Activated CD4-positive, alpha-beta T cell treated with anti-CD3 and anti-CD28 coated beads, Interleukin-2, amount 10 ng/mL, durations not matched to agents 24 days and 14 days (primary cell): ENCODE results near the gene CRMP1. TPM values are rescaled to one million over a fixed set of nuclear protein-coding genes. Genes with fewer than 3 reads are reported as not detected.

ENCODE experiments used
- DNase-seq: peaks from one replicate; pipeline ENCODE4 v3.0.0; 2022
- H3K27ac Mint-ChIP-seq: one replicate; pipeline ENCODE4 v1.8.0; 2022; ENCODE audit warnings: mild to moderate bottlenecking, mixed read lengths
- H3K27me3 Mint-ChIP-seq: one replicate; pipeline ENCODE4 v1.8.0; 2022; ENCODE audit warnings: mixed read lengths
- H3K36me3 Mint-ChIP-seq: one replicate; pipeline ENCODE4 v1.8.0; 2022; ENCODE audit warnings: low read depth, mild to moderate bottlenecking, mixed read lengths
- H3K4me1 Mint-ChIP-seq: one replicate; pipeline ENCODE4 v1.8.0; 2021; ENCODE audit warnings: mixed read lengths
- H3K4me3 Mint-ChIP-seq: one replicate; pipeline ENCODE4 v1.8.0; 2022; ENCODE audit warnings: mild to moderate bottlenecking, moderate library complexity, mixed read lengths
- H3K9me3 Mint-ChIP-seq: one replicate; pipeline ENCODE4 v1.8.0; 2021; ENCODE audit warnings: mixed read lengths
- intact Hi-C: fragments of 100-400 bp; cut with micrococcal nuclease; formaldehyde crosslinking; loops from one replicate; pipeline ENCODE4 v1.15.1; 2023
- total RNA-seq: library from RNA; stranded (reverse); gene quantifications from 2 replicates; pipeline ENCODE4 v1.2.3, GENCODE V29; 2022

CRMP1 gene
- total RNA-seq, 1 donor from 2014 or later = not detected

GRCh38 chr4:5925419-5926200 is 32.7 kb upstream of the CRMP1 start:
- no peak overlapping the region for H3K27ac Mint-ChIP-seq
- intact Hi-C loops = no loop called here
- DNase-seq = no peak
- H3K36me3 Mint-ChIP-seq = no peaks in the 10 kb centered on the region
- no peaks in the 10 kb centered on the region for H3K9me3 Mint-ChIP-seq
- no peak overlapping the region for H3K4me3 Mint-ChIP-seq
- no peaks in the 10 kb centered on the region for H3K4me1 Mint-ChIP-seq
- H3K27me3 Mint-ChIP-seq = no peaks in the 10 kb centered on the region

DNA sequence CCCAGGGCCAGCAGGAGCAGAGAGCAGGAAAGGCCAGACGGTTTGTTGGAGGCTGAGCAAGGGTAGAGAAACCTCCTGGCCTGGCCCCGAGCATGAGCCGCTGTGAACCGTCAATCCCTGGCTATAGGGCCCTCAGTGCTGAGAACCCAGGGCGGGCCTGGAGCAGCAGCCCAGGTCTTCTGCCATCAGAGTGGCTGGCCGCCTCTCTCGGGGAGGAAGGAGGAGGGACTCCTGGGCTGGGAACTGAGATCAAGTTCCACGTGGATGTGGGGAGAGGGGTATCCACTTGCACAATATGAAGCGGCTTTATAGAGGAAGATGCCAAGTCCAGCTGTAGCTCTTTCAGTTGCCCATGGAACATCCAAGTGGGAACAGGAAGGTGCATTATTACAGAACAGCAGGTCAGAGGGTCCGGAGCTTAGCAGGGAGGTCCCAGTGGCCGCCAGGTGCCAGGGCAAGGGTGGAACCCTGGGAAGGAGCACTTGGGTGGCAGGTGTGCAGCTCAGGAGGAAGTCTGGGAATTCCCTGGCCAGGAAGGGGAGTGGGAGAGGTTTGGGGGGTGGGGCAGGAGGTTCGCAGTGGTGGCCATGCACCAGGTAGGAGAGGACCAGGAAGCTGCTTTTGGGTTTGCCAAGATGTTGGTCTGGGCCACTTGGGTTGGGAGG is 31.7 kb upstream of the CRMP1 start:
- Mint-ChIP-seq H3K27me3 (no peaks in the 10 kb centered on the region), H3K4me1 (no peaks in the 10 kb centered on the region), H3K4me3 (no peak overlapping the region), H3K36me3 (no peaks in the 10 kb centered on the region), H3K27ac (no peak overlapping the region), H3K9me3 (no peaks in the 10 kb centered on the region)
- intact Hi-C loops = no loop called here
- no peak for DNase-seq

GRCh38 chr4:5923376-5923775 is 30.5 kb upstream of the CRMP1 start:
- Mint-ChIP-seq H3K9me3 (no peaks in the 10 kb centered on the region), H3K4me1 (no peaks in the 10 kb centered on the region), H3K4me3 (no peak overlapping the region), H3K36me3 (no peaks in the 10 kb centered on the region), H3K27ac (no peak overlapping the region), H3K27me3 (no peaks in the 10 kb centered on the region)
- no peak for DNase-seq
- intact Hi-C loops = no loop called here

DNA sequence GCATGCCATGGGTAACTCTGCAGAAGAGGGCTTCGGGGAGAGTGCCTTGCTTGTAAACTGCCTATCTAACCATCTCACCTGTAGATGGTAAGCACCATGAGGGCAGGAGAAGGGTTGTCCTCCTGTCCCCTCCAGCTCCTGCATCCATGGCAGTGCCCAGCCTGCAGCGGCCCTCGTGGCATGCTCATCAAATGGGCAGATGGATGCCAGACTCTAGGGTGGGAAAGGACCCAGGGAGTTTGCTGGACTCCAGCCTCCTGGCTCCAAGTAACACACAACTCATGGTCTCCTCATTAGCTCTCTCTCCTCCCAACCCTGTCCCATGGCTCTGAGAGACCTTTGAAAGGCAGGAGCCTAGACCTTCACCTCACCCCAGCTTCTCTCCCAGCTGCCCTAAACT is 29.7 kb upstream of the CRMP1 start:
- Mint-ChIP-seq H3K9me3 (no peaks in the 10 kb centered on the region), H3K27me3 (no peaks in the 10 kb centered on the region), H3K36me3 (no peaks in the 10 kb centered on the region), H3K4me3 (no peak overlapping the region), H3K4me1 (no peaks in the 10 kb centered on the region), H3K27ac (no peak overlapping the region)
- intact Hi-C loops = no loop called here
- no peak for DNase-seq

- Mint-ChIP-seq H3K27ac (no peak overlapping the region), H3K27me3 (no peaks in the 10 kb centered on the region), H3K4me3 (no peak overlapping the region), H3K4me1 (no peaks in the 10 kb centered on the region), H3K9me3 (no peaks in the 10 kb centered on the region), H3K36me3 (no peaks in the 10 kb centered on the region)
- intact Hi-C loops = no loop called here
- no peak for DNase-seq
Observed at GRCh38 chr4:5921981-5922380, 29.1 kb upstream of the CRMP1 start.

DNA sequence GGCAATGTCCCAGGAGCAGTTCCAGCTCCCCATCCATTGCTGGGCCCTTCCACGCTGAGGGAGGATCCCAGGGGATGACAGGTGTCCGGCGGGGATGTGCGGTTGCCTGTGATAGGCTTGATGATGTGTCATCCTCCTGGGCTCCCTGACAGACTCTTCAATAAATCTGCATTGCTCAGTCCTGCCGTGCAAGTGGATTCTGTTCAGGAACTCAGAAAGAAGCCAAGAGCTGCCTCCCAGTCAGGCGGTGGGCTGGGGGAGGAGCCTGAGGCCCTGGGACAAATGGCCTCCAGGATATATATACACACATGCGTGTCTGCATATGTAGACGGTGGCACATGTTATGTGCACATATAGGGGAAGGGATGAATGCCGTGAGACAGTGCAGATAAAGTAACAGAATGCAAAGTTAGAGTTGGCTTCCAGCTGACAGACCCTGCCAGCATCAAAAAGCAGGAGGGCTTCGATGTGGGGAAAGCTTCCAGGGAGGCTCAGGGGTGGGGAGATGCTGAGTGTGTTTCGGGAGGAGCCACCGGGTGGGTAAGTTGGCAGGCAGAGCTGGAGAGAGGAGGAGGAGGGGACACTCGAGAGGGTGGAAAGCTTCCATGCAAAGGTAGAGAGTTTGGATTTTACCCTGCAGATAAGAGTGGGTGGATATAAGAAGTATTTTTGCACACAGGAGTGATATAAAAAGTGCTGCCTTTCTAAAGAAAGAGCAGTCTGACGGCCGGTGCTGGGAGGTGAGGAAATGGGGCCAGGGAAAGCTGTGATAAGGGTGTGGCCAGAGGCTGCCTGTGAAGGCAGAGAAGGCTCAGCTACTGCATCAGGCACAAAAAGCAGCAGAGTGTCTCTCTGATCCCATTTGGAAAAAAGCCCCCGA is 28.5 kb upstream of the CRMP1 start:
- H3K4me3 Mint-ChIP-seq = no peak overlapping the region
- no peaks in the 10 kb centered on the region for H3K4me1 Mint-ChIP-seq
- intact Hi-C loops = no loop called here
- no peak for DNase-seq
- H3K27ac Mint-ChIP-seq = no peak overlapping the region
- H3K9me3 Mint-ChIP-seq = no peaks in the 10 kb centered on the region
- H3K27me3 Mint-ChIP-seq = no peaks in the 10 kb centered on the region
- H3K36me3 Mint-ChIP-seq = no peaks in the 10 kb centered on the region

- Mint-ChIP-seq H3K27me3 (no peaks in the 10 kb centered on the region), H3K36me3 (no peaks in the 10 kb centered on the region), H3K4me1 (no peaks in the 10 kb centered on the region), H3K27ac (no peak overlapping the region), H3K4me3 (no peak overlapping the region), H3K9me3 (no peaks in the 10 kb centered on the region)
- DNase-seq = no peak
- intact Hi-C loops = no loop called here
Observed at GRCh38 chr4:5919571-5919970, 26.7 kb upstream of the CRMP1 start.

DNA sequence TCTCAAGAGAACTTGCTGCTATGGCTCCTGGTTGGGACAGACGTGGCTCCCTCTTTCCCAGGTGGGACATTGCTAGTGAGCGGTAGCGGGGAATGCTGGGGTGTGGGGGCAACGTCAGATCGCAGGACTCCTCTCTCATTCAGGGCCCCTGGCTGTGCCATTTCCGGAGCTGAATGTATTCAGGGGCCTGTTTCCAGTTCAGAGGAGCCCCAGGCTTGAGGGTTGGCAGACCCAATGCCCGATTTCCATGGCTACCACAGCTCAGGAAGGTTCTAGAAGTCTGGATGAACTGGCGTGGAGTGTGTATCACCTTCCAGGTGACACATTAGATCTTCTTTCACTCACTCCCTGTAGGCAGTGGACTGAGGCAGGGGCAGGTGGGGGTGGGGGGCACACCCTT is 26.2 kb upstream of the CRMP1 start:
- no peak overlapping the region for H3K27ac Mint-ChIP-seq
- no peak overlapping the region for H3K4me3 Mint-ChIP-seq
- no peaks in the 10 kb centered on the region for H3K4me1 Mint-ChIP-seq
- H3K27me3 Mint-ChIP-seq = no peaks in the 10 kb centered on the region
- intact Hi-C loops = no loop called here
- no peaks in the 10 kb centered on the region for H3K36me3 Mint-ChIP-seq
- no peak for DNase-seq
- H3K9me3 Mint-ChIP-seq = no peaks in the 10 kb centered on the region

GRCh38 chr4:5918331-5918985 is 25.6 kb upstream of the CRMP1 start:
- Mint-ChIP-seq H3K4me1 (no peaks in the 10 kb centered on the region), H3K27ac (no peak overlapping the region), H3K36me3 (no peaks in the 10 kb centered on the region), H3K27me3 (no peaks in the 10 kb centered on the region), H3K9me3 (no peaks in the 10 kb centered on the region), H3K4me3 (no peak overlapping the region)
- intact Hi-C loops = no loop called here
- DNase-seq = no peak

GRCh38 chr4:5917672-5918071 is 24.8 kb upstream of the CRMP1 start:
- H3K36me3 Mint-ChIP-seq = no peaks in the 10 kb centered on the region
- H3K27ac Mint-ChIP-seq = no peak overlapping the region
- H3K27me3 Mint-ChIP-seq = no peaks in the 10 kb centered on the region
- DNase-seq = no peak
- H3K4me1 Mint-ChIP-seq = no peaks in the 10 kb centered on the region
- no peak overlapping the region for H3K4me3 Mint-ChIP-seq
- intact Hi-C loops = no loop called here
- no peaks in the 10 kb centered on the region for H3K9me3 Mint-ChIP-seq

- no peaks in the 10 kb centered on the region for H3K9me3 Mint-ChIP-seq
- no peaks in the 10 kb centered on the region for H3K4me1 Mint-ChIP-seq
- no peaks in the 10 kb centered on the region for H3K27me3 Mint-ChIP-seq
- H3K27ac Mint-ChIP-seq = no peak overlapping the region
- intact Hi-C loops = no loop called here
- no peak overlapping the region for H3K4me3 Mint-ChIP-seq
- DNase-seq = no peak
- no peaks in the 10 kb centered on the region for H3K36me3 Mint-ChIP-seq
Observed at GRCh38 chr4:5916229-5916628, 23.3 kb upstream of the CRMP1 start.

DNA sequence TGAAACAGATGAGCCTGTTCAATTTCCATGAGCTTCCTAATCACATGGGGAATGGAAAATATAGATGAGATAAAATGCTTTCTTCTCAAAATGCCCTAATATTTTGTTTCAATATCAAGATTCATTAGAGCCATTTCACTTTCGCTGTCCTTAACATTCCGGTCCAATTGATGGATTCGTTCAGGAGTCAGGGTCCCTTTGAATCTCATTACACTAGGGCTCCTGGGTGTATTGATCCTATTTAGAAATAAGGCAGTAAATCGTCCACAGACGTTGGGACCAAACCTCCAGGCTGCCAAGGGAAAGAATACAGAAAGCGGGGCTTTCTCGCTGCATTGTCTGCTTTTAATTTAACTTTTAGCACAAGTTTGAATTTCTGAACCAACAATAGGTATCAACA is 20.6 kb upstream of the CRMP1 start:
- Mint-ChIP-seq H3K27ac (no peak overlapping the region), H3K27me3 (no peaks in the 10 kb centered on the region), H3K4me1 (no peaks in the 10 kb centered on the region), H3K36me3 (no peaks in the 10 kb centered on the region), H3K9me3 (no peaks in the 10 kb centered on the region), H3K4me3 (no peak overlapping the region)
- DNase-seq = no peak
- intact Hi-C loops = no loop called here

DNA sequence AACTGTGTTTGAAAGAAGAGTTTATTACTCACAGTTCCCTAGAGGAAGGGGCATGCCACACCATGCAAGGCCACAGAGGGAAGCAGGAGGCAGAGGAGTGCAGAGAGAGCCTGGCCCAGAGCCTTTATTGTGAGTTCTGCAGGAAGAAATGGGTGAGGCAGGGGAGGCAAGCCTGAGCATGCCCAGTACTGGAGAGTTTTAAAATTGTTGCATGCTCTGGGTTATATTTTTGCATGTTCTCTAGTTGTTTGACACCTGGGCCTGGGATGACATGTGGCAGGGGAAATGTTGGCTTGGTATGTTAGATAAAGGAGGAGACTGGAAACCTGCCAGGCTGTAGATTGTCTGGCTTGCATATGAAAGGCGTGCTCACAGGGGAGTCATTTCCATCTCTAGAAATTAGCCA is 19.7 kb upstream of the CRMP1 start:
- Mint-ChIP-seq H3K4me3 (no peak overlapping the region), H3K27ac (no peak overlapping the region), H3K4me1 (no peaks in the 10 kb centered on the region), H3K27me3 (no peaks in the 10 kb centered on the region), H3K36me3 (no peaks in the 10 kb centered on the region), H3K9me3 (peaks cover 6% of the 10 kb centered on the region)
- DNase-seq = no peak
- intact Hi-C loops = no loop called here
